ACC112 (cell line): Measurements from ENCODE around the gene MRPL33.
"Not testable (repeated sequence)": the region's sequence is repeated elsewhere in the genome, so short reads cannot be mapped to it uniquely, and the experiment has no call there.

ENCODE experiments used
- H2AFZ ChIP-seq: fragments of 200-600 bp; sonication (generic); one replicate; pipeline ENCODE4 v1.6.0; 2017; ENCODE audit warnings: antibody characterized with exemption, low read length; ENCODE audit not compliant: unreplicated experiment
- H3K27ac ChIP-seq: fragments of 200-600 bp; sonication (generic); 2 replicates; pipeline ENCODE4 v1.5.1; 2014; ENCODE audit warnings: low read depth, mild to moderate bottlenecking, antibody characterized with exemption, low read length, moderate library complexity
- H3K27me3 ChIP-seq: fragments of 200-600 bp; sonication (generic); 2 replicates; pipeline ENCODE4 v1.6.1; 2014; ENCODE audit warnings: mild to moderate bottlenecking, antibody characterized with exemption, low read length, moderate library complexity, mixed read lengths; ENCODE audit not compliant: insufficient read depth
- H3K36me3 ChIP-seq: fragments of 200-600 bp; sonication (generic); 2 replicates; pipeline ENCODE4 v1.6.1; 2016; ENCODE audit warnings: mild to moderate bottlenecking, antibody characterized with exemption, low read length, moderate library complexity, mixed read lengths; ENCODE audit not compliant: insufficient read depth
- H3K4me1 ChIP-seq: fragments of 200-600 bp; sonication (generic); one replicate; pipeline ENCODE4 v1.6.1; 2016; ENCODE audit warnings: low read length, mixed read lengths; ENCODE audit not compliant: insufficient read depth, unreplicated experiment, control insufficient read depth
- H3K4me3 ChIP-seq: fragments of 200-600 bp; sonication (generic); 2 replicates; pipeline ENCODE4 v1.5.1; 2014; ENCODE audit warnings: mild to moderate bottlenecking, low read depth, low read length
- H3K79me2 ChIP-seq: fragments of 200-600 bp; sonication (generic); one replicate; pipeline ENCODE4 v1.6.0; 2016; ENCODE audit warnings: low read length; ENCODE audit not compliant: control insufficient read depth, unreplicated experiment, insufficient read depth

The MRPL33 gene

GRCh38 chr2:27742571-27742970 is 28.9 kb upstream of the MRPL33 start:
- Histone ChIP-seq H3K27me3 (no peaks in the 10 kb centered on the region), H3K4me1 (peaks cover 8% of the 10 kb centered on the region), H3K36me3 (no peaks in the 10 kb centered on the region), H3K27ac (no peak overlapping the region), H2AFZ (no peak overlapping the region), H3K4me3 (no peak overlapping the region), H3K79me2 (no peaks in the 10 kb centered on the region)

DNA sequence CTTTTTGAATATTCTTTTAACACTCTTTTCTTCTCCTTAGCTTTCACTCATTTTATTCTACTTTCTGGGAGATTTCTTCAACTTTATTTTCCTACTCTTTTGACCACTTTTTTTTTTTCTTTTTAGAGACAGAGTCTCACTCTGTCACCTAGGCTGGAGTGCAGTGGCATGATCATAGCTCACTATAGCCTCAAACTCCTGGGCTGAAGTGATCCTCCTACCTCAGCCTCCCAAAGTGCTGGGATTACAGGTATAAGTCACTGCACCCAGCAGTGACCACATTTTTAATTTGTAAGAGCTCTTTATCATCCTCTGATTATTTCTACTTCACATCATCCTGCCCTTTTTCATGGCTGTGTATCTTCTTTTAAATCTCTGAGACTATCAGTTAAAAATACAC is 26.0 kb upstream of the MRPL33 start:
- not testable (repeated sequence) for H3K4me3 ChIP-seq, H3K79me2 ChIP-seq, H2AFZ ChIP-seq, H3K36me3 ChIP-seq, H3K27me3 ChIP-seq, H3K27ac ChIP-seq, H3K4me1 ChIP-seq

DNA sequence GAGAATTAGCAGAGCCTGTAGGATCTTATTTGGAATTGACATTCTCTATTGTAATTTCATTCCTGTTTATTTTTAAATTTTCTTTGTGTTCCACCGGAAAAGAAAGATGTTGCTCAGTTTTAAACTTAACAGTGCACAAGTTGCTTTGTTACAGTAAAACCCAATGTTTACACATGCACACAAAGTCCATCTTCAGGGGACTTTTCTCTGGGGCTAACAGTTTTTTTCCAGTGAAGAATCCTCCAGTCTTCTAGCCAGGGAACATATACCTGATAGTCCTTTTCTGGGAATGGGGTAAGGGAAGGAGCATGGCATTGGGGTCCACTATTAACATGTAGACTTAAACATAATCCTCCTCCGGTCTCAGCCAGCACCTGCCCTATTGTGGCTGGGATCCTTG is 25.2 kb upstream of the MRPL33 start:
- Histone ChIP-seq H3K36me3 (no peaks in the 10 kb centered on the region), H3K4me1 (no peaks in the 10 kb centered on the region), H3K27me3 (no peaks in the 10 kb centered on the region), H3K79me2 (no peaks in the 10 kb centered on the region), H2AFZ (no peak overlapping the region), H3K27ac (no peak overlapping the region), H3K4me3 (no peak overlapping the region)

- no peaks in the 10 kb centered on the region for H3K27me3 ChIP-seq
- no peaks in the 10 kb centered on the region for H3K36me3 ChIP-seq
- H2AFZ ChIP-seq: no peak overlapping the region
- no peaks in the 10 kb centered on the region for H3K4me1 ChIP-seq
- H3K27ac ChIP-seq: no peak overlapping the region
- no peaks in the 10 kb centered on the region for H3K79me2 ChIP-seq
- no peak overlapping the region for H3K4me3 ChIP-seq
Measured at GRCh38 chr2:27747827-27748352, 23.6 kb upstream of the MRPL33 start.

GRCh38 chr2:27748803-27749554 is 22.5 kb upstream of the MRPL33 start:
- H3K4me1 ChIP-seq, H3K27ac ChIP-seq: not testable (repeated sequence)

DNA sequence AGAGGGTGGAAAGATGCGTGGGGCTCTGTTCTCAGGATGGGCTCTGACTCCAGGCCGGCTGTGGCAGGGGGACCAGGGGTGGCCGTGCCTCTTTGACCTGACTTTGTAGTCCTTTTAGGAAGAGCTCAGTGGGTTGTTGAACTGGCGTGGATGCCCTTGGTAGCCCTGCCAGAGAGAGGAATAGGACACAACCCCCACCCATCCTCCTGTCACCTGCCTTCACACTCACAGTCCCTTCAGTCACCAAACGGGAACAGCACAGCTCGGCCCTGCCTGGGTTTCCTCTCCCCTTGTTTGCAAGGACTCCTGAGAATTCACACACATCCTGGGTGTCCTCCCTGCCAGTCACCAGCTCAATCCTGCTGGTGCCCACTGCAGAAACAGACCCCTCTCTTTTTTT is 20.1 kb upstream of the MRPL33 start:
- Histone ChIP-seq H3K27ac (no peak overlapping the region), H3K79me2 (no peaks in the 10 kb centered on the region), H3K27me3 (no peaks in the 10 kb centered on the region), H3K4me3 (no peak overlapping the region), H3K4me1 (peaks cover 8% of the 10 kb centered on the region), H2AFZ (no peak overlapping the region), H3K36me3 (no peaks in the 10 kb centered on the region)

More at GRCh38 chr2:27748803-27749554, 22.5 kb upstream of the MRPL33 start:
- H3K4me3 ChIP-seq, H2AFZ ChIP-seq, H3K79me2 ChIP-seq, H3K27me3 ChIP-seq, H3K36me3 ChIP-seq: not testable (repeated sequence)

DNA sequence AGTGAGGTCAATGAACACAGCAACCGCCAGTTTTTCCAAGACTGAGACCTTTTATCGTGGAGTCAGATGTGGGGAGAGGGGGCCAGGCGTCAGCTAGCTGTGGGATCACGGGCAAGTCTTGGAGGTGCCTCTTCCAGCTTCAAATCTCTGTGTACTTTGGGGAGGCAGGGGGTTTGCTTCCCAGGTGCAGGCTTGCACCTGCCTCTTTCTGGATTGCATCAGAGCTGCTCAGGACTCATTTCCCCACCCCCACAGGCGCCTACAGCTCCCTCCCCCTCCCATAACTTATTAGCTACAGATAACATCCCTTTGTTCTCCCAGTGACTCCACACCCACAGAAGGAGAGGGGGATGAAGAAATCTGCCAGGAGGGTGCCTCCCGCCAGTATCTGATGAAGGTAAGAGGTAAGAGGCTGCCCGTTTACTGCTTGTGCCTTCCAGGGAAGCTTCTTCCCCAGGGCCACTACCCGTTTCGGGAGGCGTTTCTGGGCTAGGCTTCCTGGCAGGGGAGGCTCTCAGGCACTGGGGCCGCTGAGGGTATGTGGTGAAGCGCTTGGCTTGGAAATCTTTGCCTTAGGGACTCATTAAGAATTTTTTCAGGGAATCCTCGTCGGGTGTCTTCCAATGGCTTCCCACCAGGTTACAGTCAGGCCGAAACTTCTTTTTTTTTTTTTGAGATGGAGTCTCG is 18.8 kb upstream of the MRPL33 start:
- Histone ChIP-seq H3K4me1 (peaks cover 8% of the 10 kb centered on the region), H3K36me3 (no peaks in the 10 kb centered on the region), H2AFZ (no peak overlapping the region), H3K4me3 (no peak overlapping the region), H3K27me3 (no peaks in the 10 kb centered on the region), H3K27ac (no peak overlapping the region), H3K79me2 (no peaks in the 10 kb centered on the region)

DNA sequence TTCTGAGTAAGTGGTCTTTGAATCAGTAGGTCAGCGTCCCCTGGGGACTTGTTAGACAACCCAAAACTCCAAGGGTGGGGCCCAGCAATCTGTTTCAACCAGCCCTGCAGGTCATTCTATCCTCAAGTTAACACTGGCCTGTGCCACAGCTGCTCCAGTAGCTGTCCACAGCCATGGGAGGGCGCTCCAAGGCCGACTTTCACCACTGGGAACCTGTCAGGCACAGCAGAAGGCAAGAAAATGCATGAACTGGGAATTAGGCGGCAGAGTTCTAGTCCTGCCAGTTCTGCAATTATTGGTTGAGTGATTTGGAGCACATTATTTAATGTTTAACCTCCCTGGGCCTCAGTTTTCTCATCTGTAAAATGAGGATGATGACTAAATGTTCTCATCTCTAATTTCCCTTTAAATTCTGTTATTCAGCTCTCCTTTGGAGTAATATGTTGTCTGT is 17.4 kb upstream of the MRPL33 start:
- Histone ChIP-seq H3K27ac (no peak overlapping the region), H3K79me2 (no peaks in the 10 kb centered on the region), H3K4me3 (no peak overlapping the region), H3K36me3 (no peaks in the 10 kb centered on the region), H3K27me3 (no peaks in the 10 kb centered on the region), H2AFZ (no peak overlapping the region), H3K4me1 (peaks cover 8% of the 10 kb centered on the region)

DNA sequence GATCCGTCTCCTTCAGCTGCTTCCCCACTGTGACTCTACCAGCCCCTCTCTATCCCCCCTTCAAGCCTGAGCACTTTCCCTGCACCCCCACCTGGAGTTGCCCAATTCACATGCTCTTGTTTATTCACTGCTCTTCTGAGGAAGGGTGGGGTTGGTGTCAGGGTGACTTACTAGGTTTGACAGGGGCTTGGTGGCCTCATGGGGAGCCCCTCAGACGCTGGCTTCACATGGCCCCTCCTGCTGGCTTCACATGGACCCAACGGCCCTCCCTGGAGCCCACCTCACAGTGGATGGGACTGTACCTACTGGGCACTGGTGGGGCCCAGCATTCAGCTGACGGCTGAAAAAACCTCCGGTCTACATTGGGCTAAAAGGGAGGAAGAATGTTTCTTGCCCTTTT is 16.7 kb upstream of the MRPL33 start:
- Histone ChIP-seq H3K4me3 (no peak overlapping the region), H3K27ac (no peak overlapping the region), H3K27me3 (no peaks in the 10 kb centered on the region), H3K36me3 (no peaks in the 10 kb centered on the region), H2AFZ (no peak overlapping the region), H3K4me1 (peaks cover 8% of the 10 kb centered on the region), H3K79me2 (no peaks in the 10 kb centered on the region)

- Histone ChIP-seq H3K4me1 (peaks cover 11% of the 10 kb centered on the region), H2AFZ (no peak overlapping the region), H3K27me3 (no peaks in the 10 kb centered on the region), H3K36me3 (no peaks in the 10 kb centered on the region), H3K4me3 (no peak overlapping the region), H3K27ac (no peak overlapping the region), H3K79me2 (no peaks in the 10 kb centered on the region)
Measured at GRCh38 chr2:27756091-27756490, 15.4 kb upstream of the MRPL33 start.
